GM18511 (cell line): ENCODE measurements around the gene ALK.

ENCODE experiments used
- ATAC-seq: cut with Tn5 transposase; IDR thresholded peaks from one replicate; pipeline ENCODE4 v1.9.1; 2021; ENCODE audit warnings: mild to moderate bottlenecking, moderate library complexity; ENCODE audit not compliant: unreplicated experiment

Gene ALK

GRCh38 chr2:29509878-29510277 is 411.5 kb downstream of the ALK start:
- no peak for ATAC-seq

GRCh38 chr2:29509397-29509796 is 412.0 kb downstream of the ALK start:
- ATAC-seq: no peak

GRCh38 chr2:29504746-29505145 is 416.6 kb downstream of the ALK start:
- no peak for ATAC-seq

- no peak for ATAC-seq
Observed at GRCh38 chr2:29502460-29502911, 418.9 kb downstream of the ALK start.

DNA sequence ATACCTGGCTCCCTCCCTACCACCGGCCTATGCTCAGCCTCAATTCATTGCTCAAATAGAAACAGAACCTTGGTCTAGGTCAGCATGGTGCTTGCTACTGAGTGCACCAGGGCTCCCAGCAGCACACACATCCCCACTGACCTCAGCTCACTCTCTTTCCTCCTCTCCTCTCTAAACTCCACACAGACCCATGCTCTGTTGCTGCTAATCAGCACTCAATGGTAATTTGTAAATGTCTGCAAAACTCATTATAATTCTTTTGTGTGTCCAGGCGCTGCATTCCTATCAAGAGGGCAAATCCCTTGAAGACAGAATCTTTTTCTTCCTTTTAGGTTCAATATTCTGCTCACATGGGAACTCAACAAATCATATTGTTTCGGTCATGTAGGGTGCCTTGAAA is 424.0 kb downstream of the ALK start:
- no peak for ATAC-seq

DNA sequence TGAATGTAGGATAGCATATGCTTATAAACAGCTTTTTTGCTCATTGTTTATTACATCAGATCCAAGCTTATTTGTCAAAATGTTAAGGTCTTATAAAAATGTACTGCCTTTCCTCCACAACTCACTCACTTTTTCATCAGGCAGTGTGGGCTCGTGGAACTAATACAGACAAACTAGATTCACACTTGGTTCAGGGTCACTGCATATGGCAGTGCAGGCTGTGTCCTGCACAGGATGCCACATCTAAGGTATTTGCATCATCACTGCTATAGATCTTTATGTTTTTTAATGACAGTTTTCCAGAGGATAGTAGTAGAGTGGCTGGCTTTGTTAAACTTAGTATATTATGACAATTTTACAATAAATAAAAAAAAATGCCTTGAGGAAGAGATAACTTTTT is 425.2 kb downstream of the ALK start:
- no peak for ATAC-seq

GRCh38 chr2:29495536-29496060 is 425.8 kb downstream of the ALK start:
- ATAC-seq: no peak

GRCh38 chr2:29495068-29495467 is 426.3 kb downstream of the ALK start:
- no peak for ATAC-seq

- ATAC-seq: no peak
Observed at GRCh38 chr2:29492701-29493100, 428.7 kb downstream of the ALK start.

GRCh38 chr2:29490045-29490444 is 431.3 kb downstream of the ALK start:
- ATAC-seq: no peak

DNA sequence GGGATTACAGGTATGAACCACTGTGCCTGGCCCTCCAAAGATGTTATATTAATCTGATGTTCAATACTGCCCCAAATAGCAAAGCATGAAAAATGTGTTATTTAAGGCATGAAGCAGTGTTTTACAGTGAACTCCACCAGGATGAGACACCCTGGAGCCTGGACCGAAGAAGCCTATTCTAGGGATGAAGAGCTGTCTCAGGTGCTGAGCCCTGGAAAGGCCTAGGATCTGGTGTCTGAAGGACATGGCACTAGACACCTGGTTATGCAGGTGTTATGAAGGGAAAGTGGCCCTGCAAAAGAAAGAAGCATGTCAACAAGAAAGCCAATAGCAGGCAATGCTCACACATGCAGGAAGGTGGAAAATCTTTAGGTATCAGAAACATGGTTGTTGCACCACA is 431.8 kb downstream of the ALK start:
- ATAC-seq: no peak

DNA sequence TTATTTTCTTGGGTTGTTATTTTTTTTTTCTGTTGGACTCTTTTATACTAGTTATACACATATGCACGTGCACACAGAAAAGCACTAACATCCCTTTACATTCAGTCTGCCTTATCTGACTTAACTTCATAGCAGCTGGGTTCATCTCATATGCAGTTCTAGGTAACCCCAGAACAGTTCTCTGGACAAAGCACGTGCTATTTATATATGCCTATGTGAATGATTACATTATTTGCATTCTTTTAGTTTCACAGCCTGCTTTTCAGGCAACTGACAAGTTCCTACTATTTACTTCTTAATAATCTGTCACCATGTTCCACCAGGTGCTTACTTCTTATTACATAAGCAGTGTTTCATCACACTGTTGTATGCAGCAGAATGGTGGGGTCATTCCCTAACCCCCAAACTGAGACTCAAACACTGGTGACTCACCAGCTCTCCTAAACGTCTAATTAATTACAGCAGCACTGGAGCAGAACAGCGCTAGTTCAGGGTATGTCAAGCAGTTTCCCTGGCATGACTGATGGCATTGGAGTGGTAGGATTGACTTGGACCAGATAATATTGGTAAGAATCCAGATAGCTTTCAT is 433.3 kb downstream of the ALK start:
- peak; percentile 67 for ATAC-seq

DNA sequence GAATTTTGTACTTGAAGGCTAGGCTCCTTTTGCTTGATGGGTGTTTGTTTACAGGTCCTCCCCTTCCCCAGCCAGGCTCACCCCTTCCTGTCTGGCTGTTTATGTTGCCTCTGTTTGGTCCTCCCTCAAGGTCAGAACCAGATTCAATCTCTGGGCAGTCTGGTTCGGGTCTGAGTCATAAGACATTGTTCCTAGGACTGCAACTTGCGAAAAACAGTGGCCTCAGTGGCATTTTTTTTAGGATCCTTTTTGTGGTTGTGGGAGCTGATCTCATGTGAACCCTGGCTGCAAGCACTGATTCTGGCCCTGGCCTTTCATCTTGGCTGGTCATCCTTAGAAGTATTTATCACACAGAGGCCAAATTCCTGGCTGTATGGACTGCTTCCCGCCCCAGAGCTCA is 435.8 kb downstream of the ALK start:
- no peak for ATAC-seq

DNA sequence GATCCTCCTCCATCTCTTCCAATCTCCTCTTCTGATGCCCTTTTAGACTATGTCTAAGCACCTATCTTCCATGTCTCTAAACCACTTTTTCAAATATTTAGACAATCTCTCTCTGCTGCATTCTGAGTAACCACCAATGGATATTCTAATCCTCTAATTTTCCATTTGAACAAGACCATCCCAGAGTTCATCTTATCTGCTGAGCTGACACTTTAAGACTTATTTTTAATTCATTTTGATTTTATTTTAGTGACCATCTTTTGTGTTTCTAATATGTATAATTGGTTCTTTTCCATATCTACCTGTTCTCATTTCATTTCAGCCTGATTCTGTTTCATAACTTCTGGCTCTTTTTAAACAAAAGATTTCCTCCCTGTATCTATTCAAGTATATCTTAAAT is 436.3 kb downstream of the ALK start:
- no peak for ATAC-seq

DNA sequence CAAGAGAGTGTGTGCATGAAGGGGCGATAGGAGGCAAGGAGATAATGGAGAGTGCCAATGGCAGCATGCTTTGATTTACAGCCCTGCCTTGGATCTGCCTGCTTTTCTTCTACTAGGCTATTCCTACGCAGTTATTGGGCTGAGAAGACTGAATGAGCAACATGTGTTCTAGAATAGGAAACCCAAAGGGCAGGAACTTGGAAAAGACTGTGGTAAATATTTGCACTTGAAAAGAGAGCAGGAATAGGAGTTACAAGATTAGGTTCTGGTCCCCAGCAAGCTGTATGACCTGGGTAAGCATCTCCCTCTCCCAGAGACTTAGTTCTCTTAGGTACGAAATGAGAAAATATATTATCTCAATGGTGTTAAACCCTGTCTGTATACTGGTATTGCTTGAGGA is 438.5 kb downstream of the ALK start:
- ATAC-seq: no peak

GRCh38 chr2:29482348-29482747 is 439.0 kb downstream of the ALK start:
- ATAC-seq: no peak

DNA sequence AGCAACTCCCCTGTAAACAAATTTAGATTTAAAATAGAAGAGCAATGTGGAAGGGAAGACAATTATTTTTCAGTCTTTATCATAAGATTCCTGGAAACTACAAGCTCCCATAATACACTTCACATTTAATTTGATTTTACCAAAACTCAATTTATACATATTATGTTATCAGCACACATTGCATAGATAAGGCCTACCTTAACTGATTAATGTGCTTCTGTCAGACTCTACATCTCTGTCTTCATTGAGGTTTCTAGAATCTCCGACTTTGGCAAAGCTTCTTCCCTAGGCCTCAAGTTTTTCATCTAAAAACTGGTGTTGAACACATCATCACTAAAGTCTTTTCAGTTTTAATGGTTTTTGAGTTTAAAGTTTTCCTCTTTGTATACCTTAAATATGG is 440.1 kb downstream of the ALK start:
- ATAC-seq: no peak

GRCh38 chr2:29480426-29480825 is 441.0 kb downstream of the ALK start:
- no peak for ATAC-seq

DNA sequence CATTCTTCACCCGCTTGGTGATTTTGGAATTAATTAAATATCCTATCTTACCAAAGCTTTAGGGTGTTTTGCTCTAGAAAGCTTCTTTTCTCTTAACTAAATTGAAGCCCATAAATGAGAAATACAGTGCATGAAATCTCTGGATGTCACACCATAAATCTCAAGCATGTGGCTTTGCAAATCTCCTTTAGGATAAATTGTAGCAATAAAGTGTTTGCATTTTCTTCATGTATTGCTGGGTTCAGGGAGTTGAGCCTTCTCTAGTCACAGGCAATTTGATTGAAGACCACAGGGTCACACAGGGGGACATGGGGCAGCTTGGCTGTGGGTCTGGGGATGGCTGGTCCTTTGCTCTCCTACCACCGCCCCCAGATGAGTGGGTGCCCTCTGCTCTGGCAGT is 442.0 kb downstream of the ALK start:
- no peak for ATAC-seq

DNA sequence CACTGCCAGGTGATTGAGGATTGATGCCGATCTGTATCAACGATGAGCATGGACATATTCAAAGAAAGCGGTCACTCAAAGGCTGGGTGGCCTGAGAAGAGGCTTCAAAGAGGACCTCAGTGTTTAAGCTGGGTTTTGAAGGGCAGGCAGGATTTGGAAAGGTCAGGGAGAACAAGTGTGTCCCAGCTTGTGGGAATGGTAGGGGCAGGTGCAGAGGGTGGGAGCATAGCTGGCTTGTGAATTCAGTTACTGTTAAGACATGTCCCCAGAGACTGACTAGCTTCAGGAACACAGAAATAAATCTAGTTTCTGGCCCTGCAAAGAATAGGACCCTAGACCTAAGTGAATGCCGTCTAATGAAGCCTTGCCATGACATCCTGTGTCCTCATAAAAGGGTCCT is 442.7 kb downstream of the ALK start:
- ATAC-seq: no peak

DNA sequence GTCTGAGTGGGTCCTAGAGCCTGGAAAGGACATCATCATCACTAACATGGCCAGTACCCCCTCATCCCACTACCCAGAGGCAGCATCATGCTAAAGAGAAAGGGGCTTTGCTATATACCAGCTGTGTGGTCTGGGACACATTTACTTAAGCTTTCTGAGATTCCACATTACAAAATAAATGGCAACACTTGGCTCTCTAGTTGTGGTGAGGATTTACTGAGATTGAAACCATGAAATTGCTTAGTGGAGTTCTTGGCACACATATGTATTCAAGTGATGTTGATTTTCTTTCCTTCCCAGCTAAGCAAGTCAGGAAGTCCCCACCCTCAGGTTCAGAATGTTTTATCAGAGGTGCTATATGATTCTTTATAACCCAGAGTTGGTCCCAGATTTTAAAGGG is 444.2 kb downstream of the ALK start:
- no peak for ATAC-seq

- ATAC-seq: no peak
Observed at GRCh38 chr2:29475499-29475898, 445.9 kb downstream of the ALK start.

DNA sequence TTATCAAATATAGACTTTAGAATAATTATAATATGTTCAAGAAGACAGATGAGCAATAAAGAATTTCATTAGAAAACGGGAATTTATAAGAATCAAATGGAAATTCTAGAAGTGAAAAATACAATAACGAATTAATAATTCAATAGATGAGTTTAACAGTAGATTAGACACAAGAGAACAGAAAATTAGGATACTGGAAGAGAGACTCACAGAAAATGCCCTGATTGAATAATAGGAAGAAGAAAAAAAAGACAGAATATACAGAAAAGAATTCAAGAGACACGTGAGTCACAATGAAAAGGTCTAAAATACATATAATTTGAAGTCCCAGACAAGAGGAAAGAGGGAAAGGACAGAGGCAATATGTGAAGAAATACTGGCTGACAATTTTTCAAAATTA is 451.4 kb downstream of the ALK start:
- ATAC-seq: no peak
